Activated CD4-positive, CD25-positive, alpha-beta regulatory T cell treated with anti-CD3 and anti-CD28 coated beads, Interleukin-2, amount 50 U/mL, for 16 hours (primary cell): Measurements from ENCODE around the gene WNT3.
"Not testable (repeated sequence)": the region's sequence is repeated elsewhere in the genome, so short reads cannot be mapped to it uniquely, and the experiment has no call there.

Experiments
- DNase-seq: peaks from one replicate; pipeline ENCODE4 v3.0.0-alpha.2; 2020; ENCODE audit warnings: low read depth, low spot score

WNT3 gene

GRCh38 chr17:46813920-46814319, 4.6 kb downstream of the WNT3 start:
- DNase-seq = no peak

- no peak for DNase-seq
Observed at GRCh38 chr17:46812624-46813318, 5.7 kb downstream of the WNT3 start.

- no peak for DNase-seq
Observed at GRCh38 chr17:46811978-46812583, 6.4 kb downstream of the WNT3 start.

DNA sequence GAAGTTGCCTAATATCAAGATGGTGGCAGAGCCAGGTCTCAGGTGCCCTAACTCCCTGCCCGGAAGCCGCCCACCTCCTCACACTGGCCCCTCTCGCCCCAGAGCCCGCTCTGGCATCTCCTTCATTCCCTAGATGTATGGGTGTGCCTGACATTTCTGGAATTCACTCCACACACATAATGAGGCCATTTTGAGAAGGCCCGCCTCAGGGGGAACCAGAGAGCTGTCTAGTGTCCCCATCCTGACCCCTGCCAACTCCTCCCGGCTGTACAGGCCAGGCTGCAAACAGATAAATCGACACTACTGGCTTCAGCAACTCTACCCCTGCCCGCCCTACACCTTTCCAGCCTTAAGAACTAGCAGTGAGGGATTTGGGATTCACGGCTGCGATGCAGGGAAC, 7.7 kb downstream of the WNT3 start:
- DNase-seq = no peak

DNA sequence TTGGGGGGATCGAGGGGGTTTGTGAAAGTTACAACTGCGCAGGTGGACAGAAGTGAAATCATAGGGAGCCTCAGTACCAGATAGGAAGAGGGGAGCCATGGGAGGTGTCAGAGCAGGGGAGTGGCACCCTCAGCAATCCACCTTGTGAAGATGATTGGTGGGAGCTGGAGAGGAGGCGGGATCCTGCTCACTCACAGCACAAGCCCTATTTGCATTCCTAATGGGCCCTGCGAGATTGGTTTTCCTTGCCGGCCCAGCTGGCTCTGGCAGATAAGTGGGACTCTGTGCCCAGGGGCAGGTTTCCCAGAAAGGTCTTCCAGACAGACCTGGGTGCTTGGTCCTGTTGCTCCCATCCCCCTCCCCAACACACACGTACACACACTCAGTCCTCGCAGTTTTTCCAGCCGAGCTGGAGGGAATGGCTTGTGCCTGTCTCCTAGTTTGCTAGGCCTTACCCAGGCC, 9.4 kb downstream of the WNT3 start:
- DNase-seq = no peak

GRCh38 chr17:46805771-46806170, 12.7 kb downstream of the WNT3 start:
- DNase-seq = no peak

GRCh38 chr17:46803544-46803943, 14.9 kb downstream of the WNT3 start:
- no peak for DNase-seq

- no peak for DNase-seq
Observed at GRCh38 chr17:46802800-46803199, 15.7 kb downstream of the WNT3 start.

GRCh38 chr17:46800573-46800972, 17.9 kb downstream of the WNT3 start:
- no peak for DNase-seq

GRCh38 chr17:46796956-46797530, 21.4 kb downstream of the WNT3 start:
- no peak for DNase-seq

GRCh38 chr17:46796524-46796923, 22.0 kb downstream of the WNT3 start:
- DNase-seq = no peak

DNA sequence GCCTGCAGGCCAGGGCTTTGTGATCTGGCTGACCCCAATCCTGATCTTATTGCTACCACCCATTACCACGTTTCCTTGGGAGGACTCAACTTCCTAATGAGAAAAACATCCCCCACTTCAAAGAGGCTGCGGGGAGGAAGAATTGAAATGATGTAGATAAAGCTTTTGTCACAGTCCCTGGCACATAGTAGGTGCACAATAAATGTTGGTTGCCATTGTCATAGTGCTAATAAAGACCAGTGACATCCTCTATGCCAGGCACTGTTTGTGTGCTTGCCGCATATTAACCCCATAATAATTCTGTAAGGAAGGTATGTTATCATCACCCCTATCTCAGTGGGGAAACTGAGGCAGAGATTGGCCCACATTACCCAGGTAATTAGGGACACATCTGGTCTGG, 22.4 kb downstream of the WNT3 start:
- no peak for DNase-seq

DNA sequence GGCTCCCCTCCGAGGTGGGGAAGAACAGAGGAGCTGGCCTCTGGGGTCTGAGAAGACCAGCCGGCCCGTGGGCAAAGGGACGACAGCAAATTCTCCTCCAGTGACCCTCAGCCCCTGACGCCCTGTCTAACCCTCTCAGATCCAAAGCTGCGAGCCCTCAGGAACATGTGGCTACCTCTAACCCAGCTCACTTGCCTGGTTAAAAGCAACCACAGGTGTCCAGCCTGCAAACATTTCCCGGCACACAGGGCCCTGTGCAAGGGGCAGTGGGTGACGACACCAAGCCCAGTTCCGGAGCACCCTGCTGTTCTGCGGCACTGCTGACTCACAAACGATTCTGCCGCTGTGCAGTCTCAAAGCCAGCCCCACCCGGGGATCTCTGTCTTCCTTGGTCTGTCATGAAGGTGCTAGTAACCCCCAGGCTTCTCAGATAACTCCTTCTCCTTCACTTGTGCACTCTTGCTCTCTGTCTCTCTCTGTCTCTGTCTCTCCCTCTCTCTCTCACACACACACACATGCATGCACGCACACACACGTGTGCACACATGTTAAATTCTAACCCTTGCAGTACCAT, 23.0 kb downstream of the WNT3 start:
- no peak for DNase-seq

DNA sequence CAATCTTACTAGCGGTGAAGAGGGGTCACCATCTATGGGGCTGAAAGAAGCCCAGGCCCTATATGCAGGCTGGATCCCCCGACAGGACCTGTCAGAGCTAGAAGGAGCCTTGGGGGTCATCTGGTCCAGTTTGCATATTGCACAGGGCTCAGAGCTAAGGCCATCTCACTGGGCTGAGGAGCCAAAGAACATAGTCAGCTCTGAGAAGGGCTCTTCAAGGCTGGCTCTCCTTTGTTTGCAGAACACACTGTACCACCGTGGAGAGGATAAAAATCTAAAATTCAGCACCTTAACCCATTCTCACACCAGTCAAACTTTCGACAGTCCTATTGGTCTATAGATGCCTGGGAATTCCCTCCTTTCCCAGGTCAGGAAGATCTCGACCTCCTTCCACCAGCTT, 24.2 kb downstream of the WNT3 start:
- DNase-seq = no peak

GRCh38 chr17:46793541-46793940, 25.0 kb downstream of the WNT3 start:
- no peak for DNase-seq

DNA sequence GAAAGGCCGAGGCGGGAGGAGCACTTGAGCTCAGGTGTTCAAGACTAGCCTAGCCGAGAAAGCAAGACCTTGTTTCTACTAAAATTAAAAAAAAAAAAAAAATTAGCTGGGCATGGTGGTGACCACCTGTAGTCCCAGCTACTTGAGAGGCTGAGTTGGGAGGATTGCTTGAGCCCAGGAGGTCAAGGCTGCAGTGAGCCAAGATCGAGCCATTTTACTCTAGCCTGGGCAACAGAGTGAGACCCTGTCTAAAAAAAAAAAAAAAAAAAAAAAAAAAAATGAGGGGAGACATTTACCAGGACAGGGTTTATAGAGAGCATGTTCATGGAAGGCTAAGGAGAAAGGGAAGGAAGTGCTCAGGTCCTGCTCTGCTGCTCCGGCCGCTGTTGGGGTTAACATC, 25.5 kb downstream of the WNT3 start:
- DNase-seq = not testable (repeated sequence)

GRCh38 chr17:46792071-46792470, 26.4 kb downstream of the WNT3 start:
- no peak for DNase-seq

DNA sequence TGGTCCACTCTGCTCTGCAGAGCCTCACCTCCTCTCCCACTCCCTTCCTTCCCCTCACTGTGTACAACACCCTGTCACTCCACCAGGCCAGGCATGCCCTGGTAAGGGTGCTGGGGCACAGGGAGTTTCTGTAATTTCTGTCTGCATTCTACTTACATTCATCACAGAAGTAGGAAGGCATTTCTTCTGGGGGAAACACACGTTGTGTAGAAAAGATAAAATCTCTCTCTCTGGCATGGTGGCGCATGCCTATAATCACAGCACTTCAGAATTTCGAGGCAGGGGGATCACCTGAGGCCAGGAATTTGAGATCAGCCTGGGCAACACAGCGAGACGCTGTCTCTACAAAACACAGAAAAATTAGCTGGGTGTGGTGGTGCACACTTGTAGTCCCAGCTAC, 27.0 kb downstream of the WNT3 start:
- no peak for DNase-seq

GRCh38 chr17:46790216-46790615, 28.3 kb downstream of the WNT3 start:
- no peak for DNase-seq

DNA sequence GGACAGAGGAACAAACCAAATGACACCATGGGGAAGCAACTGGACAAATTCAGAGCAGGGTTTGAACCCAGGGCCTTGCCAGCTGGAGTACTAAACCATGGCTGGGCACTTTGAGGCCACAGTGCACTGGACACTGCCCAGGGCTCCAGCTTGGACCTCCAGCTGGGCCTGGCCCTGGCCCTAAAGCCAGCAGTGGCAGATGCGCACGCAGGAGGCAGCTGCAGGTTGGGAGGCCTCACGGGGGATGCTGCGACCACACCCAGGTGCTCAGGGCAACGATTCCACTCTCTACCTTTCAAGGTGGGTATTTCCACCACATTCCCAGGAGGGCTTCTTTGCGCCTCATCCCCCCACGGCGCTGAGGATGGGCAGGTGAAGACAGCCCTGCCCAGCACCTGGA, 28.9 kb downstream of the WNT3 start:
- no peak for DNase-seq

- no peak for DNase-seq
Observed at GRCh38 chr17:46788796-46789195, 29.7 kb downstream of the WNT3 start.

DNA sequence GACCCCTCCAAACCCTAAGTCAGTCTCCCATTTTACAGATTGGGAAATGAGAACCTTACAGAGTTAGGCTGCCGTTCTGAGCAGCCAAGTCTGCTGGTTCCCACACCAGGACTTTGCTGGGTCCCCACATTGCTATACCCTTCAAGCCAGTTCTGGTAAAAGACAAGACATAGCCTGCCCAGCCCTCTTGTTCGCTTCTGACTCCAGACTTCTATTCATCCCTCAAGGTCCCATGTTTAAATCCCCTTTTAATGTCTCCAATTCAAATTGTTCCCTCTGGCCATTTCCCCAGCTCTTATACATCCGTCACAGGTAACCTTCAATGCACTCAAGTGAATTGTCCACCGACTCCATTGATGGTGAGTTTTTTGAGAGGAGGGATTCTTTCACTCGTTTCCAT, 30.2 kb downstream of the WNT3 start:
- DNase-seq = no peak

GRCh38 chr17:46787478-46787877, 31.0 kb downstream of the WNT3 start:
- DNase-seq = no peak
